HCT116 (cell line): ENCODE results near the gene PPM1F.

Experiments used
- ATF3 ChIP-seq: IDR thresholded peaks from 2 replicates; pipeline ENCODE4 v1.6.1; 2012
- CEBPB ChIP-seq: IDR thresholded peaks from 2 replicates; pipeline ENCODE4 v1.6.1; 2012; ENCODE audit warnings: low read depth
- CTCF ChIP-seq, 3 experiments: fragments of 200-600 bp in 1 of 3; sonication (generic) in 1 of 3; IDR thresholded peaks in 2 of 3; conservative IDR thresholded peaks in 1 of 3; 2 replicates each; pipeline ENCODE4 v1.5.1; 2012 to 2017; ENCODE audit warnings: low read depth in 2 of 3, low read length in 2 of 3, antibody characterized with exemption in 1 of 3, borderline replicate concordance in 1 of 3, control low read depth in 1 of 3, mild to moderate bottlenecking in 1 of 3, mixed read lengths in 1 of 3, mixed run types in 1 of 3, moderate library complexity in 1 of 3; ENCODE audit not compliant: insufficient read depth in 1 of 3
- EZH2 ChIP-seq: fragments of 200-600 bp; sonication (generic); IDR thresholded peaks from 2 replicates; pipeline ENCODE4 v1.6.1; 2017; ENCODE audit warnings: antibody characterized with exemption, mixed run types
- EZH2phosphoT487 ChIP-seq: fragments of 200-600 bp; IDR thresholded peaks from 2 replicates; pipeline ENCODE4 v1.6.1; 2018; ENCODE audit warnings: antibody characterized with exemption, borderline replicate concordance
- JUND ChIP-seq: IDR thresholded peaks from 2 replicates; pipeline ENCODE4 v1.6.1; 2012
- POLR2A ChIP-seq: IDR thresholded peaks from 2 replicates; pipeline ENCODE4 v1.7.0; 2011; ENCODE audit warnings: borderline replicate concordance; ENCODE audit not compliant: insufficient read depth, insufficient read length; ENCODE audit errors: extremely low read depth
- POLR2AphosphoS5 ChIP-seq: IDR thresholded peaks from 2 replicates; pipeline ENCODE4 v1.6.1; 2011; ENCODE audit warnings: mild to moderate bottlenecking, low read depth, low read length, moderate library complexity

DNA sequence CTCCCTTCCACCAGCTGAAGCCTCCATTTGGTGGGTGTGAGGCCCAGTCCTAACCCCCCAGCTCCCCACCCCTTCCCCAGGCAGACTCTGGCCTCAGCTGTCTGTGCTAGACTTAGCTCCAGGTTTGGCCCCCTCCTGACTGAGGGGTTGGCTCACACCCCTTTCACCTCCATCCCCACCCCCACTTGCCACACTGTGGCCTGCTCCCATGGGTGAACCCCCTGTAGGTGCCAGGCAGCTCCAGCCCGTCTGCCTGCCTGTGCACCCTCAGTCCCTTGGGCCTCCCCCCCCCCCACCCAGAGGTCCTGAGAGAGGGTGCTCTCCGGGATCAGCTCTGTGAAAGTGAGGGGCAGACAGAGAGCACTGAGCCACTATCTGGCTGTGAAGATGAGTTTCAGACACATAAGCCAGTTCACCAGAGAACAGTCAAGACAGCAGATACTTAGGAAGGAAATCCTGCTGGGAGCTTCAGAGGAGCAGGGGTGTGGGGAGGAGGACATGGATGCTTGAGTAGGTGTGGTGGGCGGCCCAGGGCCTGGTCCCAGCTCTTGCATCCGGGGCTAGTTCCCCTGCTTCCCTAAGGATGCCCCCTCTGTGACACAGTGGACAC, 36.2 kb downstream of the PPM1F start:
- no peak for TF ChIP-seq CTCF (IDR thresholded peaks at IDR 0.05 in 2 of 3, conservative IDR thresholded peaks at IDR 0.05 in 1 of 3; ENCODE audit: borderline replicate concordance in 1 of 3, insufficient read depth in 1 of 3, low read depth in 2 of 3, low read length in 2 of 3)
- no peak for TF ChIP-seq EZH2
- TF ChIP-seq EZH2phosphoT487: no peak
- TF ChIP-seq ATF3: no peak
- no peak for TF ChIP-seq POLR2AphosphoS5
- no peak for TF ChIP-seq CEBPB
- no peak for TF ChIP-seq POLR2A
- no peak for TF ChIP-seq JUND
